Measurements from ENCODE around the gene DESI1.

The DESI1 gene

GRCh38 chr22:41660416-41660815, 39.6 kb upstream of the DESI1 start:
- TF ChIP-seq SUZ12 (IDR thresholded peaks at IDR 0.05; ENCODE audit: extremely low read depth, insufficient read depth, insufficient read length), result no peak
- no peak for TF ChIP-seq YY1 (IDR thresholded peaks at IDR 0.05; ENCODE audit: insufficient read depth, insufficient read length)
- TF ChIP-seq ZNF274 (IDR thresholded peaks at IDR 0.05; ENCODE audit: low read depth, low read length), result no peak
- Histone ChIP-seq H3K4me1 (ENCODE audit: insufficient read depth, insufficient read length) (no peaks in the 10 kb centered on the region), H3K27me3 (ENCODE audit: insufficient read depth, insufficient read length) (no peaks in the 10 kb centered on the region), H3K9ac (ENCODE audit: insufficient read length, low read depth) (no peak overlapping the region), H3K36me3 (ENCODE audit: insufficient read depth, insufficient read length, low read length) (peaks cover 84% of the 10 kb centered on the region), H3K4me3 (ENCODE audit: insufficient read length, low read depth) (no peak overlapping the region), H3K9me3 (ENCODE audit: insufficient read depth, low read length) (no peaks in the 10 kb centered on the region)
- DNase-seq (ENCODE audit: low read depth, low spot score), result no peak

DNA sequence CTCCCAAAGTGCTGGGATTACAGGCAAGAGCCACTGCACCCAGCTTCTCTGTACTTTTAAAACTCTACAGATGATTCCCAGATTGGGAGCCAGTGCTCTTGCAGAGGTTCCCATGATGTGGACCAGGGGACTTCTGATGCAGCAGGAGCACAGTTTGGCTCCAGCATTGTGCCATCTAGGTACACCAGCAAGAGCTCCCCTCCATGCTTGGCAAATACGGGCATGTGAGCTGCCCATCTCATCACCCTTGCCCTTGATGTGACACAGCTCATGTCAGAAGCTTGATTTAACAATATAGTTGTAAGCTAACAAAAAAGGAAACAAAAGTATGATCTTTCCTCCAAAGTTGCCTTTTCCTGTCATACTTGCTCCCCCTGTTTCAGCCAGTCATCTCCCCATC, 39.1 kb upstream of the DESI1 start:
- H3K9me3 ChIP-seq (ENCODE audit: insufficient read depth, low read length), result no peaks in the 10 kb centered on the region
- no peak overlapping the region for H3K4me3 ChIP-seq (ENCODE audit: insufficient read length, low read depth)
- no peaks in the 10 kb centered on the region for H3K4me1 ChIP-seq (ENCODE audit: insufficient read depth, insufficient read length)
- H3K27me3 ChIP-seq (ENCODE audit: insufficient read depth, insufficient read length), result no peaks in the 10 kb centered on the region
- no peak for DNase-seq (ENCODE audit: low read depth, low spot score)
- H3K36me3 ChIP-seq (ENCODE audit: insufficient read depth, insufficient read length, low read length), result peaks cover 81% of the 10 kb centered on the region
- H3K9ac ChIP-seq (ENCODE audit: insufficient read length, low read depth), result no peak overlapping the region
- no peak for TF ChIP-seq SUZ12 (IDR thresholded peaks at IDR 0.05; ENCODE audit: extremely low read depth, insufficient read depth, insufficient read length)
- no peak for TF ChIP-seq ZNF274 (IDR thresholded peaks at IDR 0.05; ENCODE audit: low read depth, low read length)
- TF ChIP-seq YY1 (IDR thresholded peaks at IDR 0.05; ENCODE audit: insufficient read depth, insufficient read length), result no peak

- TF ChIP-seq YY1 (IDR thresholded peaks at IDR 0.05; ENCODE audit: insufficient read depth, insufficient read length) (no peak), ZNF274 (IDR thresholded peaks at IDR 0.05; ENCODE audit: low read depth, low read length) (no peak), SUZ12 (IDR thresholded peaks at IDR 0.05; ENCODE audit: extremely low read depth, insufficient read depth, insufficient read length) (no peak)
- H3K9ac ChIP-seq (ENCODE audit: insufficient read length, low read depth), result no peak overlapping the region
- H3K36me3 ChIP-seq (ENCODE audit: insufficient read depth, insufficient read length, low read length), result peaks cover 86% of the 10 kb centered on the region
- H3K4me3 ChIP-seq (ENCODE audit: insufficient read length, low read depth), result no peak overlapping the region
- no peak for DNase-seq (ENCODE audit: low read depth, low spot score)
- no peaks in the 10 kb centered on the region for H3K4me1 ChIP-seq (ENCODE audit: insufficient read depth, insufficient read length)
- no peaks in the 10 kb centered on the region for H3K27me3 ChIP-seq (ENCODE audit: insufficient read depth, insufficient read length)
- no peaks in the 10 kb centered on the region for H3K9me3 ChIP-seq (ENCODE audit: insufficient read depth, low read length)
Observed at GRCh38 chr22:41658869-41659268, 38.0 kb upstream of the DESI1 start.

GRCh38 chr22:41657709-41658108, 36.9 kb upstream of the DESI1 start:
- Histone ChIP-seq H3K27me3 (ENCODE audit: insufficient read depth, insufficient read length) (no peaks in the 10 kb centered on the region), H3K4me3 (ENCODE audit: insufficient read length, low read depth) (no peak overlapping the region), H3K36me3 (ENCODE audit: insufficient read depth, insufficient read length, low read length) (peaks cover 88% of the 10 kb centered on the region), H3K4me1 (ENCODE audit: insufficient read depth, insufficient read length) (no peaks in the 10 kb centered on the region), H3K9ac (ENCODE audit: insufficient read length, low read depth) (no peak overlapping the region), H3K9me3 (ENCODE audit: insufficient read depth, low read length) (no peaks in the 10 kb centered on the region)
- no peak for DNase-seq (ENCODE audit: low read depth, low spot score)
- TF ChIP-seq YY1 (IDR thresholded peaks at IDR 0.05; ENCODE audit: insufficient read depth, insufficient read length) (no peak), SUZ12 (IDR thresholded peaks at IDR 0.05; ENCODE audit: extremely low read depth, insufficient read depth, insufficient read length) (no peak), ZNF274 (IDR thresholded peaks at IDR 0.05; ENCODE audit: low read depth, low read length) (no peak)

DNA sequence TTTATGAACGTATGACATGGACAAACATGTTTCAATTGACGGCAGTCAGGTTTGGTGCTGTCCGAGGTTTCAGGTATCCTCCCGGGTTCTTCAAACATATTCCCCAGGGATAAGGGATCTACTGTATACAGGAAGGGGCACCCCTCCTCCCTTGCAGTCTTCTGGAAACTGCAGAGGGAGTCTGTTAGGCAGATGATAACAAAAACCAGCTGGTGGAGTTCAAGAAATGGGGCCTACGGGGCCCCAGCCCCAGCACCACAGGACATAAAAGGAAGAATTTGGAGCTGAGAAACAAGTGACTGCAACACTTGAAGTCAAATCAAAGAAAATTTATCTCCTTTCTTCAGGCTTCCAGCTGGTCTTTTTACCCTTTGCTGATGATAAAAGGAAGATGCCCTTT, 35.7 kb upstream of the DESI1 start:
- peaks cover 88% of the 10 kb centered on the region for H3K36me3 ChIP-seq (ENCODE audit: insufficient read depth, insufficient read length, low read length)
- no peak for DNase-seq (ENCODE audit: low read depth, low spot score)
- no peaks in the 10 kb centered on the region for H3K27me3 ChIP-seq (ENCODE audit: insufficient read depth, insufficient read length)
- no peaks in the 10 kb centered on the region for H3K9me3 ChIP-seq (ENCODE audit: insufficient read depth, low read length)
- no peaks in the 10 kb centered on the region for H3K4me1 ChIP-seq (ENCODE audit: insufficient read depth, insufficient read length)
- H3K9ac ChIP-seq (ENCODE audit: insufficient read length, low read depth), result no peak overlapping the region
- TF ChIP-seq SUZ12 (IDR thresholded peaks at IDR 0.05; ENCODE audit: extremely low read depth, insufficient read depth, insufficient read length), result no peak
- TF ChIP-seq ZNF274 (IDR thresholded peaks at IDR 0.05; ENCODE audit: low read depth, low read length), result no peak
- TF ChIP-seq YY1 (IDR thresholded peaks at IDR 0.05; ENCODE audit: insufficient read depth, insufficient read length), result no peak
- no peak overlapping the region for H3K4me3 ChIP-seq (ENCODE audit: insufficient read length, low read depth)

DNA sequence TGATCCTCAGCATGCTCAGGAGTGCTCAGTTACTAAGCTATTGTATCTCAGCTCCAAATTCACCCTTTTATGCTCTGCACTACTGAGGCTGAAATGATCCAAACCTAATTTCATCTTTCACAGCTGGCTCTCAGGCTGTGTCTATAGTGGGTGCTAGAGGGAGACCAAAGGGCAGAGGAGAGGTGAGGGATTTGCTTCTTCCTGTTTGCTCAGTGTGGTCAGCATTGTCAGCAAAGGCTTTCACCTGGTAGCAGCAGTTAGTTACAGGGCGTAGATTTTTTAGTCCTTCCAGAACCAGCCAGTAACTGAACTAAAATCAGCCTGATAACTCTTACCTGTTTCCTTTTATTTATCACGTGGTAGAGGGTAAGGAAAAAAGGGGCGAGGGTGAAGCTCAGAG, 33.5 kb upstream of the DESI1 start:
- Histone ChIP-seq H3K9ac (ENCODE audit: insufficient read length, low read depth) (no peak overlapping the region), H3K4me1 (ENCODE audit: insufficient read depth, insufficient read length) (no peaks in the 10 kb centered on the region), H3K36me3 (ENCODE audit: insufficient read depth, insufficient read length, low read length) (peaks cover 83% of the 10 kb centered on the region), H3K9me3 (ENCODE audit: insufficient read depth, low read length) (no peaks in the 10 kb centered on the region), H3K27me3 (ENCODE audit: insufficient read depth, insufficient read length) (no peaks in the 10 kb centered on the region), H3K4me3 (ENCODE audit: insufficient read length, low read depth) (no peak overlapping the region)
- TF ChIP-seq ZNF274 (IDR thresholded peaks at IDR 0.05; ENCODE audit: low read depth, low read length) (no peak), YY1 (IDR thresholded peaks at IDR 0.05; ENCODE audit: insufficient read depth, insufficient read length) (no peak), SUZ12 (IDR thresholded peaks at IDR 0.05; ENCODE audit: extremely low read depth, insufficient read depth, insufficient read length) (no peak)
- DNase-seq (ENCODE audit: low read depth, low spot score), result no peak

DNA sequence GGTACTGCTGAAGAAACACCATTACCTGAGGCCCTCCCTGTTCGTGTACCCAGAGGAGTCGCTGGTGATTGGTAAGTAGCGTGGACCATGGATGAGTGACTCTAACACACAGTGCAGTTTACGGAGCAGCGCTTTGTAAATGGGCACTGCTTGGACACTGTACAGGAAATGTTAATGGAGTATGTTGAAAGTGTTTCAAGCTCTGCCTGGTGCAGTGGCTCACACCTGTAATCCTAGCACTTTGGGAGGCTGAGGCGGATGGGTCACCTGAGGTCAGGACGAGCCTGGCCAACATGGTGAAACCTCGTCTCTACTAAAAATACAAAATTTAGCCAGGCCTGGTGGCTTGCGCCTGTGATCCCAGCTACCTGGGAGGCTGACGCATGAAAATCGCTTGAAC, 30.0 kb upstream of the DESI1 start:
- peaks cover 83% of the 10 kb centered on the region for H3K36me3 ChIP-seq (ENCODE audit: insufficient read depth, insufficient read length, low read length)

More for the DNA sequence above, 30.0 kb upstream of the DESI1 start:
- Histone ChIP-seq H3K9ac (ENCODE audit: insufficient read length, low read depth) (no peak overlapping the region), H3K27me3 (ENCODE audit: insufficient read depth, insufficient read length) (no peaks in the 10 kb centered on the region), H3K4me3 (ENCODE audit: insufficient read length, low read depth) (no peak overlapping the region), H3K4me1 (ENCODE audit: insufficient read depth, insufficient read length) (no peaks in the 10 kb centered on the region), H3K9me3 (ENCODE audit: insufficient read depth, low read length) (no peaks in the 10 kb centered on the region)
- TF ChIP-seq YY1 (IDR thresholded peaks at IDR 0.05; ENCODE audit: insufficient read depth, insufficient read length) (no peak), ZNF274 (IDR thresholded peaks at IDR 0.05; ENCODE audit: low read depth, low read length) (no peak), SUZ12 (IDR thresholded peaks at IDR 0.05; ENCODE audit: extremely low read depth, insufficient read depth, insufficient read length) (no peak)
- DNase-seq (ENCODE audit: low read depth, low spot score), result no peak
